LNCAP (cell line): ENCODE data around the gene LRIG3.

Source experiments
- TF ChIP-seq, protein P1 (sequence below): fragments of 450-650 bp; IDR thresholded peaks from 2 replicates; pipeline ENCODE4 v1.5.1; 2017; ENCODE audit warnings: mild to moderate bottlenecking

LRIG3 gene

DNA sequence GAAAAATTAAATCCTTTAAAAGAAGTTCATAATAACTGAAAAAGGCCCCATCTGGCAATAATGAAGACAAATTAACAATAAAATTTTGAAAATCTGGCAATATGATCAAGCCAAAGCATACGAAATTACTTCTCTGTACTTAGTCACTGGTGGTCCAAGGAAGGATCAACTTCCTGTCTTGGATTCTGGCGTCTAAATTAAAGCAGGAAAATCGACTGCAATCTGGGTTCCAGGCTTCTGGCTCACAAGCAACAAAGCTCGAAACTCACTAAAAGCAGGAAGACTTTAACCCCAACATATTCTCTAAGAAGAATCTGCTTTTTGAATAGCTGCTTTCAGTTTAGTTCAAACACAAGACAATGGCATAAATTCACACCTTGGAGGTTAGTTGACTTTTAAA is 49.7 kb downstream of the LRIG3 start:
- TF ChIP-seq, protein P1, sequence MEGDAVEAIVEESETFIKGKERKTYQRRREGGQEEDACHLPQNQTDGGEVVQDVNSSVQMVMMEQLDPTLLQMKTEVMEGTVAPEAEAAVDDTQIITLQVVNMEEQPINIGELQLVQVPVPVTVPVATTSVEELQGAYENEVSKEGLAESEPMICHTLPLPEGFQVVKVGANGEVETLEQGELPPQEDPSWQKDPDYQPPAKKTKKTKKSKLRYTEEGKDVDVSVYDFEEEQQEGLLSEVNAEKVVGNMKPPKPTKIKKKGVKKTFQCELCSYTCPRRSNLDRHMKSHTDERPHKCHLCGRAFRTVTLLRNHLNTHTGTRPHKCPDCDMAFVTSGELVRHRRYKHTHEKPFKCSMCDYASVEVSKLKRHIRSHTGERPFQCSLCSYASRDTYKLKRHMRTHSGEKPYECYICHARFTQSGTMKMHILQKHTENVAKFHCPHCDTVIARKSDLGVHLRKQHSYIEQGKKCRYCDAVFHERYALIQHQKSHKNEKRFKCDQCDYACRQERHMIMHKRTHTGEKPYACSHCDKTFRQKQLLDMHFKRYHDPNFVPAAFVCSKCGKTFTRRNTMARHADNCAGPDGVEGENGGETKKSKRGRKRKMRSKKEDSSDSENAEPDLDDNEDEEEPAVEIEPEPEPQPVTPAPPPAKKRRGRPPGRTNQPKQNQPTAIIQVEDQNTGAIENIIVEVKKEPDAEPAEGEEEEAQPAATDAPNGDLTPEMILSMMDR = no peak

DNA sequence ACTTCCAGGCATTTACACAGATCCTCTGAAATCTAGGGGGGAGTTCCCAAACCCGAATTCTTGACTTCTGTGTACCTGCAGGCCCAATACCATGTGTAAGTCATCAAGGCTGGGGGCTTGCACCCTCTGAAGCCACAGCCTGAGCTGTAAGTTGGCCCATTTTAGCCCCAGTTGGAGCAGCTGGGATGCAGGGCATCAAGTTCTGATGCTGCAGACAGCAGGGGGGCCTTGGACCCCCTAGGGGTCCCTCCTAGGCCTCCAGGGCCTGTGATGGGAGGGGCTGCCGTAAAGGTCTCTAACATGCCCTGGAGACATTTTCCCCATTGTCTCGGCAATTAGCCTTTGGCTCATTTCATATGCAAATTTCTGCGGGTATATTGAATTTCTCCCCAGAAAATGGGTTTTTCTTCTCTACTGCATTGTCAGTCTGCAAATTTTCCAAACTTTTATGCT is 59.5 kb downstream of the LRIG3 start:
- TF ChIP-seq, protein P1 = no peak

DNA sequence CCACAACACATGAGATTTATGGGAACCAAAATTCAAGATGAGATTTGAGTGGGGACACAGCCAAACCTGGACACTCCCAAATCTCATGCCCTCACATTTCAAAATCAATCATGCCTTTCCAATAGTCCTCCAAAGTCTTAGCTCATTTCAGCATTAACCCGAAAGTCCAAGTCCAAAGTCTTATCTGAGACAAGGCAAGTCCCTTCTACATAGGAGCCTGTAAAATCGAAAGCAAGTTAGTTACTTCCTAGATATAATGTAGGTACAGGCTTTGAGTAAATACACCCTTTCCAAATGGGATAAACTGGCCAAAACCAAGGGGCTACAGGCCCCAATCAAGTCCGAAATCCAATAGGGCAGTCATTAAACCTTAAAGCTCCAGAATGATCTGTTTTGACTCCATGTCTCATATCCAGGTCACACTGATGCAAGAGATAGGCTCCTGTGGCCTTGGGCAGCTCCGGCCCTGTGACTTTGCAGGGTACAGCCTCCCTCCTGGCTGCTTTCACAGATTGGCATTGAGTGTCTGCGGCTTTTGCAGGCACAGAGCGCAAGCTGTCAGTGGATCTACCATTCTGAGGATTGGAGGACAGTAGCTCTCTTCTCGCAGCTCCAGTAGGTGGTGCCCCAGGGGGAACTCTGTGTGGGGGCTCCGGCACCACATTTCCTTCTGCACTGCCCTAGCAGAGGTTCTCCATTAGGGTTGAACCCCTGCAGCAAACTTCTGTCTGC is 60.1 kb downstream of the LRIG3 start:
- TF ChIP-seq, protein P1 = no peak

DNA sequence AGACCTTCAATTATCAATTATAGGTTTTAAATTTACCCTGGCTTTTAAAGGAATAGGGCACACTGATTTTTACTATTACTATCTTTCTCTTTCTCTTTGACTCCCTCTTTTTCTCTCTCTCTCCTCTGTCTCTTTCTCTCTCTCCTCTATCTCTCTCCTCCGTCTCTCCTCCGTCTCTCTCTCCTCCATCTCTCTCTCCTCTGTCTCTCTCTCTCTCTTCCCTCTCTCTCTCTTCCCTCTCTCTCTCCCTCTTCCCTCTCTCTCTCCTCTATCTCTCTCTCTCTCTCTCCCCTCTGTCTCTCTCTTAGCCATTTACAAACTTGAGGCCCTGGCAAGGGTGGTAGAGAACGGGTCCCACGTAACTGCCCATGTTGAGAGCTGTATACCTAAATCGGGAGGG is 62.3 kb downstream of the LRIG3 start:
- TF ChIP-seq, protein P1 = no peak

DNA sequence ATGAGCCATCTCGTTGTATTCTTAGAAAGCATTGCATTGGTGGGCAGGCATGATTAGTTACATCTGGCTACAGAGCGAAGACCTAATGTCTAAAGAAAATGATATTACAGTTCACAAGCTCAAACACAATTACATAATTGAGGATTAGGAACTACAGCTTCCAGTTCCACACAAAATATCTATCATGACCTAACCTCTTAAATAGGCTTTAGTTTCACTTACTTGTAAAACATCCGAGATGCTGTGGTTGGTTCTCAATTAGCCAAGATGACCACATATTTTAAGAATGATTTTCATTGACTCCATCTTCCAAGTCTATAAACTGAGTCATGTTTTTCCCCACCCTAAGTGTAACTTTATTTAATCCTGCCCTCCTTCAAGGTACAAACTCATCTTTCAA is 69.5 kb downstream of the LRIG3 start:
- TF ChIP-seq, protein P1 = no peak

DNA sequence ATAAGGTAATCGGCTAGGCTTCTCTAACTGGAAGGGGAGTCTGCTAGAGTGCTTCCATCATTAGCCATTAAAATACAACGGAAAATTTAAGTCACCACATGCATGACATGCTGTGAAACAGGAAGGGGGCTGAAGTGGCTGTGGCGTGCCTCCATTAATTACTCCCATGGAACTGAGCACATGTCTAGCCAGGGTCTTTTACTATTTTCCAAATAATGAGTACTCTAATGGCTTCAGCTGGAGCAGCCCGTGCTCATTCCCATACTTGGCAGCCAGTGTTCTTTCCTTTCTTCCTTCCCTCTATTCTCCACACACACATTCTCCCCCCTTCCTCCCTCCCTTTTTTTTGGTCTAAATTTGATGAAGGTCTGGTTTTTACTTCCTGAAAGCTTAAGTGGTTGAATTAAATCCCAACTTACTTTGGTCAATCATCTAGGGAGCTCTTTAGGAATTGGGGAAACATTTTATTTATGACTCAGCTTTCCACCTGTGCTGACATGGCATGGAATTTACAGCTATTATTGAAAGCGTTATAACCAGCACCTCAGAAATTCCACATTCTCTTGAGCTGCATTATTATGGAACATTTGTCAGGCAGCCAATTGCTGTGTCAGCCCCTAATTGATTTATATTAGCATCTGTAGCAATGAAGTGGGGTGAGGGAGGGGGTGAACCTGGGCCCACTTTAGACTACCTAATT is 72.3 kb downstream of the LRIG3 start:
- TF ChIP-seq, protein P1 = no peak

DNA sequence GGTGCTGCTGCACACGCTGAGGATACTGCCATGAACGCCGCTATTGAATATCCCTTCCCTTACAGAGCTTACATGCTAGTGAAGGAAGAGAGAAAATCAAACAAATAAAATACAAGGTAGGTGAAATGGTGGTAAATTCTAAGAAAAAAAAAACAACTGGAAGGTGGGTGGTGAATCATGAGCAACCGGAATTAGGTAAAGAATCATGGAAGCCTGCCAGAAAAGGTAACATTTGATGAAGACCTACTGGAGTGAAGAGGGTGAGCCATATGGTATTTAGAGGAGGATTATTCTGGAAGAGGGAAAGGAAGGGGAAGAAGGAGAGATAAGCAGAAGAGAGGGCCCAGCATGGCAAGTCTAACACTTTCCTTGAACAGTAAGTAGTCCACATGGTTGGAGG is 76.1 kb downstream of the LRIG3 start:
- TF ChIP-seq, protein P1 = no peak
